Activated effector memory CD4-positive, alpha-beta T cell treated with anti-CD3 and anti-CD28 coated beads, Interleukin-2, amount 50 U/mL, for 16 hours (primary cell): Measurements from ENCODE around the gene PGRMC1.
A peak's percentile ranks its signal among the peaks of the same experiment; 100 is the strongest.
"Not testable (repeated sequence)": the region's sequence is repeated elsewhere in the genome, so short reads cannot be mapped to it uniquely, and the experiment has no call there.

Experiments
- DNase-seq: peaks from one replicate; pipeline ENCODE4 v3.0.0-alpha.2; 2020

The PGRMC1 gene

DNA sequence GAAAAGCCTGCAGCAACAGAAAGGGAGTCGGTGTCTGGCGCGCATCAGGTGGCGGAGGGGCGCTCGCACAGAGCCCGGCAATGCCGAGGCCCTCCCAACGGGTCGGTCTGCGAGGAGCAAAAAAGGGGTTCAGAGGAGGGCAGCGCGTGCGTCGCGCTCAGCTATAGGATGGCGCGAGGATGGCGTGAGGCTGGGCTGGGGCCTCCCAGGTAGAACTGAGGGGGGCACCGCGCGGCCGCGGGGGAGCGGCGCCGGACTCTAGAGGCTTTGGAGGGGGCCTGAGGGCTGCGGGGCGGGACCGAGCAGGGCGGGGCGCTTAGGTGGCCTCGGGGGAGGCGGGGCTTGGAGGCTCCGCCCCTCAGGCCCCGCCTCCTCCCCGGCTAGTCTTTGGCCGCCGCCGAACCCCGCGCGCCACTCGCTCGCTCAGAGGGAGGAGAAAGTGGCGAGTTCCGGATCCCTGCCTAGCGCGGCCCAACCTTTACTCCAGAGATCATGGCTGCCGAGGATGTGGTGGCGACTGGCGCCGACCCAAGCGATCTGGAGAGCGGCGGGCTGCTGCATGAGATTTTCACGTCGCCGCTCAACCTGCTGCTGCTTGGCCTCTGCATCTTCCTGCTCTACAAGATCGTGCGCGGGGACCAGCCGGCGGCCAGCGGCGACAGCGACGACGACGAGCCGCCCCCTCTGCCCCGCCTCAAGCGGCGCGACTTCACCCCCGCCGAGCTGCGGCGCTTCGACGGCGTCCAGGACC, at the start of gene PGRMC1:
TSS of gene PGRMC1 (plus strand) at position 414 of the 751 bp plus-strand sequence. CDS start at position 493, 79 bp downstream.
- peak; percentile 92 for DNase-seq

DNA sequence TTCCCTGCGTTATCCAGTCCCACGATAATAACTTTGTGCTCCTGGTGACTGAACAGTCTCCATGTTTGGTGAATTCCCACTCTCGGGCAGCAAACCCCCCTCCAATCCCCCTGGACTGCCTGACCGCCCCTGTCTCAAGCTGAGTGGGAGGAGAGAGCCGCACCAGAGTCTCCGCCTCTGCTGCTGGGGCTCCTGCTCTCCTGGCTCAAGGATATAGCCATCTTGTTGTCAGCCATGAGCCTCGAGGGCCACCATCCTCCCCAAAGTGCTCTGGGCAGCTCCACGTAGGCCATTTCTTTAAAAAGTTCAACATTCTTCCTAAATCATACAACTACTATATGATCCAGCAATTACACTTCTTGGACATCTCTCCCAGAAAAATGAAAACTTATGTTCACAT, 49.3 kb upstream of the PGRMC1 start:
- DNase-seq = no peak

DNA sequence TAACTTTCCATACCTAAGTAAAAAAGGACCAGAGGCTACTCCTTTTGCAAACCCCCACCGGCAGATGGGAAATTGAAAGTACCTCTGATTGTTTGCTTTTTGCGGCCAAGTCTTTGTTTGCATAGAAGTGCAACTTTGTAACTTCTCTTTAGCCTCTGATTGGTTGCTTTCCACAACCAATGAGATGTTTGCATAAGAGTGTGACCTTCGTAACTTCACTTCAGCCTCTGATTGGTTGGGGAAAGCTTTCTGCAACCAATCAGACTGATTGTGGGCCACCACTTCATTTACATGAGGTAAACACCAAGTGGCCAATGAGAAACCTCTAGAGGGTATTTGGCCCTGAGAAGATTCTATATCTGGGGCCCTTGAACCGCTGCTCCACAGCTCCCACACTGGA, 48.8 kb upstream of the PGRMC1 start:
- DNase-seq = no peak

DNA sequence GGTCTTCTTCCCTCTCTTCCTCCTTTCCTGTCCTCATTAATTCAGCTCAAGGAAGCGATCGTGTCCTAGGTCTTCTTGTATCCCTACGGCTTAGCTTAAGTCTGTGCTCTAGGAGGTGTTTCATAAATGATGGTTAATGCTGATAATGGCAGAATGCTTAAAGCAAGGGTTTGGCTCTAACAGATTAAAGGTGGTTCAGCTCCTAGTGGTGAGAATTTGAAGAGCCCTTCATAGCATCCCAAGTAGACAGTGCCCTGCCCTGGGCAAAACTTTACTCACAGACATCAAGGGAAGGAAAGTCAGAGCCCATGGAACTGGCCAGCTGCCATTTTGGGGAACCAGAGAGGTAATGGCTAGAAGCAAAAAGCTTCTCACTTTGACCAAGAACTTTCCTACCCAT, 47.0 kb upstream of the PGRMC1 start:
- no peak for DNase-seq

DNA sequence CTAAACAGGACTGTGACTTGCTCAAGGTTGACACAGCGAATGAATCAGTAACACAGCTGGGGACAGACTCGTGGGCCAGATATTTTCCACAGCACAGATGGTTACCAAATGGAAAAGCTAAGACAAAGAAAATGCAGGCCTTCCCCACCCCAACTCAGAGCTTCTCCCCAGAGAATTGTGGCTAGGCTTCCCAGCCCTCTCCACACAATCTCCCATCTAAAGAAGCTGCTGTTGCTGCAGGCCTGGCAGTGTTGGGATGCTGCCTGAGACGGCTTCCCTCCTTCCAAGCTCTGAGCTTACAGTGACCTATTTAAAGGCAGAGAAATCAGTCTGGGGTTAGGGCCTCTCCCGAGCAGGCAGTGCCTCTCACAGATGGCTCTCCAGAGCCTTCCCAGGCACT, 46.5 kb upstream of the PGRMC1 start:
- no peak for DNase-seq

DNA sequence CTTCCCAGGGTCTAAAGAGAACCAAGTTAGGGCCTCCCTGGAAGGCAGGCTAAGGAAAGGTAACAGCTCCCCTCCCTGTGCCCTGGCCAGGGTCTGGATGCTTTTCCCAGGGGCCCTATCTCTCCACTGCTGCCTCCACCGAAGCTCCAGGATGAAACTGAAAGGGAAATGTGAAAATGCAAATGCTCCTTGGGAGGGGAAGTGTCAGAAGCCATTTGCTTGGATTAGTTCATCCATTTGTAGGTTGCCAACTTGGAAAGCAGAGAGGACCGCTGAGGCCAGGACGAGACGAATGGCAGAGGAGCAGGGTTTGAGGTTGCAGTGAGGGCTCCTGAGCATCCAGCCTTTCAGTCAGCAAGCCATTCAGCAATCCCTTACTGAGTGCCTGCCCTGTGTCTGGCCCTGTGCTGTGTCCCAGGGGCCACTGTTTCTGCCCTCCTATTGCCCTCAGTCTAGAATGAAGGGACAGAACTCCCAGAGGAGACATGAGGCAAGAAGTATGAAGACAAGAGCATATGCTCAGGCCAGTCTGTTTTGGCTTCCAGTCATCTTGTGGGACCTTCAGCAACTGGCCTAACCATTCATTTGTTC, 45.9 kb upstream of the PGRMC1 start:
- no peak for DNase-seq

DNA sequence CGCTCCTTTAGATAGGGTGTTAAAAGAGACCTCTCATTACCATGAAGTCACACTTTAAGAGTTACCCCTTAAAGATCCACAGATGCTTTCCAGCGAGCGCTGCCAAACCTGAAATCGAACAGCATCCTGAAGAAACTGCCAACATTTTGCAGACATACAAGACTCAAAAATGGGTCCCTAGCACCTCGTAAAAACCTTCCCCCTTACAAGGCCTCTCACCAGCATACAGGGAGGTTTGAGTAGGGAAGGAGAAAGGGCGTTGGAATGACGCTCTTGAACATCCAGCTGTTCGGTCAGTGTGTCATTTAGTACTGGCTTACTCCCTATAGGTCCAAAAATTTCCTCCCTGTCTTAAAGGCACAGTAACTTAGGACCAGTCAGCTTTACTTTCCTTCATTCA, 45.3 kb upstream of the PGRMC1 start:
- DNase-seq = no peak

DNA sequence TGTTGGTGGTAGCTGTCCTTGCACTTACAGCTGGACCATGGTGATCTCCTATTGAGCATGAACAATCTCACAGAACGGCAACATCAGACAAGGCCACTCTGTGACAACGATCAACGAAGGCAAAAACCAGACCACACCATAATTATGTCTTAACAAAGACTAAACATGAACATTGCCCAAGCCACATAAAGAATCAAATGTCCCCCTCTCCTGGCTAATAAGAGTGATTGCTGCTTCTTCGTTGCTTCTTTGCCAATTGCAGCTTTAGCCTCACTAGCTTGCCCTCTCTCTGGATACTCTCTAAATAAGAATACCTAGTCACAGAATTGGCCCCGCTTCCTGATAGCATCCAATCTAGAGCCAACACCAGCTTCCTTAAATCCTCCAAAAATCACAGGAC, 41.5 kb upstream of the PGRMC1 start:
- DNase-seq = no peak

DNA sequence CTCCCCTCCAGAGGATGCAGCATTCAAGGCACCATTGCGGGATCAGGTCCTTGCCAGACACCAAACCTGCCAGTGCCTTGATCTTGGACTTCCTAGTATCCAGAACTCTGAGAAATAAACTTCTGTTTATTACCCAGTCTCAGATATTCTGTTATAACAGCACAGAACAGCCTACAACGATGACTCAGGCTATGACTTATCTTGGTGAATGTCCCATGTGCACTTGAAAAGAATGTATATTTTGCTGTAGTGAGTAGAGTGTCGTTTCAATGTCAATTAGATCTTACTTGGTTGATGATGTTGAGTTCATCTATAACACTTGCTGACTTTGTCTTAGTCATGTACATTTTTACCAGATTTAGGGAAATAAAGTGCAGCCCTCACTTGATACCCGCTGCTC, 34.5 kb upstream of the PGRMC1 start:
- DNase-seq = no peak

DNA sequence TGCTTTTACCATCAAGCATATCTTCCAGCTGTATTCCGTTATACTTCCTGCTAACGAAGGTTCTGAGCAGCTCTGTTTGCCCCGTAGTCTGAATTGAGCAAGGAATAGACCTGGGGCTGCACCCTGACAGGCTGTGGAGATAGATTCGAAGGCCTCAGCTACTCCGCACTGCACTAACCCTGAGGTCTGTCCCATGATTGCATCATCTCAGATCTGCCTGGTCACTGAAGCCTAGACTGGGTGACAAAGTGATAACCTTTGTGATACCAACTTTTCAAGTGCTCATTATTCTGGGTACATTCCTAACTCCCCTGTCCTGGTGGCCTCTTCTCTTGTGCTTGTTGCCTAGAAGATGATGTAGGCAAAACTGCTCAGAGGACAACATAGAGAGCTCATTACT, 29.9 kb upstream of the PGRMC1 start:
- no peak for DNase-seq

DNA sequence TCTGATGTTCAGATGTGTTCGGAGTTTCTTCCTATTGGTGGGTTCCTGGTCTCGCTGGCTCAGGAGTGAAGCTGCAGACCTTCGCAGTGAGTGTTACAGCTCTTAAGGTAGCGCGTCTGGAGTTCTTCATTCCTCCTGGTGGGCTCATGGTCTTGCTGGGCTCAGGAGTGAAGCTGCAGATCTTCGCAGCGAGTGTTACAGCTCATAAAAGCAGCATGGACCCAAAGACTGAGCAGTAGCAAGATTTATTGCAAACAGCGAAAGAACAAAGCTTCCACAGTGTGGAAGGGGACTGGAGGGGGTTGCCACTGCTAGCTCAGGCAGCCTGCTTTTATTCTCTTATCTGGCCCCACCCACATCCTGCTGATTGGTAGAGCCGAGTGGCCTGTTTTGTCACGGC, 28.6 kb upstream of the PGRMC1 start:
- DNase-seq = not testable (repeated sequence)

DNA sequence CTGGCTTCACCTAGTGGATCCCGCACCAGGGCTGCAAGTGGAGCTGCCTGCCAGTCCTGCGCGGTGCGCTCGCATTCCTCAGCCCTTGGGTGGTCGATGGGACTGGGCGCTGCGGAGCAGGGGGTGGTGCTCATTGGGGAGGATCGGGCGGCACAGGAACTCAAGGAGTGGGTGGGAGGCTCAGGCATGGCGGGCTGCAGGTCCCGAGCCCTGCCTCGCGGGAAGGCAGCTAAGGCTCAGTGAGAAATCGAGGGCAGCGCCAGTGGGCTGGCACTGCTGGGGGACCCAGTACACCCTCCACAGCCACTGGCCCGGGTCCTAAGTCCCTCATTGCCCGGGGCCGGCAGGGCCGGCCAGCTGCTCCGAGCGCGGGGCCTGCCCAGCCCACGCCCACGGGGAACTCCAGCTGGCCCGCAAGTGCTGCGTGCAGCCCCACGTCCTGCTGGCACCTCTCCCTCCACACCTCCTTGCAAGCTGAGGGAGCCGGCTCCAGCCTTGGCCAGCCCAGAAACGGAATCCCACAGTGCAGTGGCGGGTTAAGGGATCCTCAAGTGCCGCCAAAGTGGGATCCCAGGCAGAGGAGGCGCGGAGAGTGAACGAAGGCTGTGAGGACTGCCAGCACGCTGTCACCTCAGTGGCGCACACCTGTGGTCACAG, 27.6 kb upstream of the PGRMC1 start:
- no peak for DNase-seq

DNA sequence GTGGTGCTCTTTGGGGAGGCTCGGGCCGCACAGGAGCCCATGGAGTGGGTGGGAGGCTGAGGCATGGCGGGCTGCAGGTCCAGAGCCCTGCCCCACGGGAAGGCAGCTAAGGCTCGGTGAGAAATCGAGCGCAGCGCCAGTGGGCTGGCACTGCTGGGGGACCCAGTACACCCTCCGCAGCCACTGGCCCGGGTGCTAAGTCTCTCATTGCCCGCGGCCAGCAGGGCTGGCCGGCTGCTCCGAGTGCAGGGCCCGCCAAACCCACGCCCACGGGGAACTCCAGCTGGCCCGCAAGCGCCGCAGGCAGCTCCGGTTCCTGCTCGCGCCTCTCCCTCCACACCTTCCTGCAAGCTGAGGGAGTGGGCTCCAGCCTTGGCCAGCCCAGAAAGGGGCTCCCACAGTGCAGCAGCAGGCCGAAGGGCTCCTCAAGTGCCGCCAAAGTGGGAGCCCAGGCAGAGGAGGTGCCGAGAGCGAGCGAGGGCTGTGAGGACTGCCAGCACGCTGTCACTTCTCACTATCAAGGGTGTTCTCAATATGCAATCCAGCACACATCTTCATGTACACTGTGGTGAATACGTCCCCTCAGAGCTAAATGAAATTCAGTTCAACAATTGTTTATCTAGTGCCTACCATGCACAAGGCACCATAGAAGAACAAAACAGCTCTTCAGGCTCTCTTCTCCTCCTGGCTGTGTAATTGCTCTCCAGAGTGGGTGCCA, 25.0 kb upstream of the PGRMC1 start:
- not testable (repeated sequence) for DNase-seq

DNA sequence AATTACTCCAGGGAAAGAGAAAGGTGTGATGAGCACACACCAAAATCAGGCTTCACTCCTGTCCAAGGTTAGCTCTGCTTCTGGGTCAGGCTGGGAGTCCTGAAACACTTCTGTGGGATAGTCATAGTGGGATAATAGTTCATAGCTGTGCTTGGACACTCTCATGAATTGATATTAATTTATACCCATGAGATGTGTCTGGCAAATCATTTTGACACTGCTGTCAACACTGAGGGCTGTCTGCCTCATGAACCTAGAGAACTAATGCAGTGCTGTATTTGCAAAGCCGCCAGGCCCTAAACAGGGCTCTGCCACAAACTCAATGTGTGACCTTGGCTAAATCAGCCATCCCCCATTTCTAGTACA, 24.5 kb upstream of the PGRMC1 start:
- DNase-seq = no peak

DNA sequence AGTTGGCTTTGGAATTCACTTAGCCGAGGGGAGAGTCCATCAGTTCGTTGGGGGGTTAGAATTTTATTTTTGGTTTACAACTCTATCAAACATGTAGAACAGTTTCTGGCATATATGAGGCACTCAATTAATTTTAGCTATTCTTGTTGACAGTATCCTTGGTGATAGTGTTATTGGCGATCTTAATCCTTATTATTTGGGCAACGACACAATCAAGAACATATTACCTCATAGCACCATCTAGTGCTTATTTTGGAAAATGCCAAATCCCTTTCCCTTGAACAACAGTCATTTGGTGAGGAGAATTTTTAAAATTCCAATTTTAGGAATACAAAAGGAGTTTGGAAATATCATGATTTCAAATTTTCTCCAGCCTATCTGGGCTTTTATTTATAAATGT, 17.9 kb upstream of the PGRMC1 start:
- DNase-seq = no peak

DNA sequence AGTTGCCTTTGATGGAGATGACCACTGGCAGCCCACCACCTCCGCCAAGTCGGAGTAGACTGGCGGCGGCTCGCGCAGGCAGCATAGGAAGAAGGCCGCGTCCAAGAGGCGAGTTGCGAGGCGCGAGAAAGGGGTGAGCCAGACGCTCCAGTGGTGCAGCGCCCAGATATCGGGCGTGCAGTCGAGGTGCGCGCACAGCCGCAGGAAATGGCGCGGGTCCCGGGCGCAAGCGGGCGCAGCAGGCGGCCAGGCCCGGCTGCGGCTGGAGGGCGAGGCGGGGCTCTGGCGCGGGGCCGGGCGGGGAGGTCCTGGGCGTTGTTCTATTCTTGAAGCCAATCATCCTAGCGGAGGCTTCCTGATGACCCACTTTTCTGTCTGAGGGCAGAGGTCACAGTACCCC, 13.2 kb upstream of the PGRMC1 start:
- no peak for DNase-seq

DNA sequence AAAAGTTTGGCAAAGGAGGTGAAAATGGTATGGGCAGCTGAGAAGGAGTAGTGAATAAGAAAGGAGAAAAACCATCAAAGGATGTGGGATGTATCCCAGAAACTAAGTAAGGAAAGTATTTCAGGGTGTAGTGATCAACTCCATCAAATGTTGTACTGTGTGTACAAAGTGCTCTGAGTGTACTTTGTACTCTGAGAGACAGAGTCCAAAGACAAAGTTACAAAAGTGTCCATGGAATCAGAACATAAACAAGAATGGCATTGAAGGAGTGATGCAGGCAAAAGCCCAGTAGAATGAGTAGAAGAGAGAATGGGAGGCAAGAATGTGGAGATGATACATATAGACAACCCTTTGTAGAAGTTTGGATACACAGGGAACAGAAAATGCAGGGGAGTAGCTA, 12.3 kb upstream of the PGRMC1 start:
- no peak for DNase-seq

DNA sequence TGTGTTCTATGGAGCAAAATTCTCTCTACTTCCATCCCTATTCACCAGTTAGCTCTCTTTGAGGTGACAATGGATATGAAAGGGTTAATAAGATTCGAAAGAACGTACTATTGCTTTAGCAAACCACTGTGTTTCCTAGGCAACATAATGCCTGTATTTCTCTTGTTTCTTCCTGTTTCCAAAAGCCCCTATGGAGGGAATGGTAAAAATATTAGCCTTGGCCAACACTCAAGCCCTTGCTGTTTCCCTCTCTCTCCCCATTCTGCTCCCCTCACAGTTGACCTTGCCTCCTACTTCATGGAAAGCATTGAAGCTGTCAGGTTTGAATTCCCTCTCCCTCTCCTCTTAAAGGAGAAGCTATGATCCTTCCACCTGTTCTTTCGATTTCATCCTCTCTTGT, 9.6 kb upstream of the PGRMC1 start:
- no peak for DNase-seq

DNA sequence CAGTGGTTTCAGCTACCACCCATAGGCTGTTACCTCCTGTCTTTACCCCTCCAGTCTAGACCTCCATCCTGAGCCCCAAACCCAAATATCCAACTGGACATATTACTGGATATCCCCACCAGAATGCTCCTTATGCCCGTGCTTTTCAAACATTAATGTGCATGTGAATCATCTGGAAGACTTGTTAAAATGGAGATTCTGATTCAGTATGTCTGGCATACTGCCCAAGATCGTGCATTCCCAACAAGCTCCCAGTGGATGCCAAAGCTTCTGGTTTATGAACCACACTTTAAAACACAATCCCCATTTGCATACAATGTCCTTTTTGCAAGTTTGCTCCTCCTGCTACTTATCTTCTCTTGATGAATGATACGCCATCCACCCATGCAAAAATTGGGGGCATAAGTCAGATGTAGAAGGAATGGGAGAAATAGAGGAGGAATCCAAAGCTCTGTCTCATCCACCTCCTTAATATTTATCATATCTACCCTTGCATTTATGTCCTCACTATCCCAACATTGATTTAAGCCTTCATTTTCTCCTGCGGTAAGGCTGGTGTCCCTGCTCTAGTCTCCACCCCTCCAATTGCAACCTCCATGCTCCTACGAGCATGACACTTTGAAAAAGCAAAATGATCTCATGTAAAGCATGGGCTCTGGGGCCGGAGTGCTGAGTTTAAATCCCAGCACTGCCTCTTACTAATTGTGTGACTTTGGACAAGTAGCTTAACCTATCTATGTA, 7.4 kb upstream of the PGRMC1 start:
- no peak for DNase-seq

DNA sequence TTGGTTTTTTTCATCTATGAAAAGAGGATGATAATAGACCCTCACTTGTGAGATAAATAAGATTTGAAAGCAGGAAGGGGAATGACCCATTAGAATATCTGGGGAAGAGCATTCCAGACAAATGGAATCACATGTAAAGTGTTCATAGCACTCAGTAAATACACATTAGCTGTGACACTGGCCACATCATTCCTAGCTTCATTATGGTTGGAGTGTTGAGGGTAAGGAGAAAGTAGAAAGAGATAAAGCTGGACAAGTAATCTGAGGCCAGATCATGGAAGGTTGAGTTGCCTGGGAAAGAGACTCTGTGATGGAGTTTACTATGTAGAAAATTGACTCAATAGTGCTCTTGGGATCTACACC, 6.9 kb upstream of the PGRMC1 start:
- no peak for DNase-seq

DNA sequence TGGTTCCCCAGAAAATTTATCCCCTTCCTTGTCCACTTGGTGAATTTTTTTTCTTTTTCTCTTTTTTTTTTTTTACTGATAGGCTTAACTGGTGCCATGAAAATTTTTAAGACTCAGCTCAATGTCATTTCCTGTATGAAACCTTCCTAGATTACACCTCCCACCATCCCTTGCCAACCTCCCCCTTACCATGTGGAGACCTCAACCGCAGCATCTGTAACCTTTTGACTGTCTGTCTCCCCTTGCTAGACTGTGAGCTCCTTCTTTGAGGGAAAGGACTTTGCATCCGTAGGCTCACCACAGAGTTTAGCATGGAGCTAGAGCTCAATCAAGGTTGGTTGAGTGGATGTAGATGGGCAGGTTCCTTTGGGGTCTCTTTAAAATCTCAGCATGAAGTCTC, 5.2 kb upstream of the PGRMC1 start:
- no peak for DNase-seq

DNA sequence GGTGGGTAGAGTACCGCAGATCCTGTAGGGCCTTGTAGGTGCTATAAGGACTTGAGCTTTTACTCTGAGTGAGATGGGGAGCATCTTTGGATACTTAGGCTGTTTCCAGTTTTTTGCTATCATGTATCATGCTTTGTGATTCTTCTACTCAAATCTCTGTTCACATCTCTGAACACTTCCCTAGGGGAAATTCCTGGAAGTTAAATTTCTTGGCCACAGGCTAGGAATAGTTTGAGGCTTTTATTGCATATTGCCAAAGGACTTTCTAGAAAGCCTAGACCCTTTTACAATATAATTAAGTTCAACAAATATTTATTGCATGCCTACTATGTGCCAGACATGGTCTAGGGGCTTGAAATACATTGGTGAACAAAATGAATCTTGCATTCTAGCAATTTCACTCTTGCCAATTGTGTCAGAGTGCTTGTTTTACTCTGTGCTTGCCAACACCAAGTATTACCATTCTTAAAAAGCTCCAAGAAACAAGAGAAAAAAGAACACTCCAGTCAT, 4.1 kb upstream of the PGRMC1 start:
- no peak for DNase-seq

DNA sequence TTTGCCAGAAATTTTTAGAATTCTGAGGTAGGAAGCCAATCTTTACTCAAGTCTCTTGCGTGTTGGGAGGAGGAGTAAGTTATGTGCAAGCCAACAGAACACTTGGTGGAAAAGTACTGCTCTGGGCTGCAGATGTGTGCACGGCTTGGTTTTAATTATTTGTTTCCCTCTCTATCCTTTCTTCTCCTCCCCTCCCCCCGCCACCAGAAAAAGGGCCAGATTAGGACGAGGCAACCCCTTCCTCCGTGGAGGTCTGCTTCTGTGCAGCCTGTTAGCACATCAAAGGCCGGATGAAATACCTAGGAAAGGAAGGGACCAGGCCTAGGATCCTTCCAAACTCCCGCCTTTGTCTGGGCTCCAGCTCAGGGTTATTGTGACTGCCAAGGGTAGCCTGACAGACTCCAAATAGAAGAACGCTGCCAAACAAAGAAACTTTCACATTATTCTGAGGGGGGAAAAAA, 1.0 kb upstream of the PGRMC1 start:
- no peak for DNase-seq
